ENCODE measurements around the gene PCBP3.

DNA sequence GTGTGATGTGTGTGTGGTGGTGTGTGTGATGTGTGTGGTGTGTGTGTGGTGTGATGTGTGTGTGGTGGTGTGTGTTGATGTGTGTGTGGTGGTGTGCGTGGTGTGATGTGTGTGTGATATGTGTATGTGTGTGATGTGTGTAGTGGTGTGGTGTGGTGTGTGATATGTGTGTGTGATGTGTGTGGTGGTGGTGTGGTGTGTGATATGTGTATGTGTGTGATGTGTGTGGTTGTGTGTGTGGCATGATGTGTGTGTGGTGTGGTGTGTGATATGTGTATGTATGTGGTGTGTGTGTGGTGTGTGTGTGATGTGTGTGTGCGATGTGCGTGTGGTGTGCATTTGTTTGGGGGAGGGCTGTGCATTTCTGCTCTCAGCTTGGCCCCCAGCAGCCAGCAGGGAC lies 7.1 kb upstream of the PCBP3 start:
- TF ChIP-seq, protein P1, sequence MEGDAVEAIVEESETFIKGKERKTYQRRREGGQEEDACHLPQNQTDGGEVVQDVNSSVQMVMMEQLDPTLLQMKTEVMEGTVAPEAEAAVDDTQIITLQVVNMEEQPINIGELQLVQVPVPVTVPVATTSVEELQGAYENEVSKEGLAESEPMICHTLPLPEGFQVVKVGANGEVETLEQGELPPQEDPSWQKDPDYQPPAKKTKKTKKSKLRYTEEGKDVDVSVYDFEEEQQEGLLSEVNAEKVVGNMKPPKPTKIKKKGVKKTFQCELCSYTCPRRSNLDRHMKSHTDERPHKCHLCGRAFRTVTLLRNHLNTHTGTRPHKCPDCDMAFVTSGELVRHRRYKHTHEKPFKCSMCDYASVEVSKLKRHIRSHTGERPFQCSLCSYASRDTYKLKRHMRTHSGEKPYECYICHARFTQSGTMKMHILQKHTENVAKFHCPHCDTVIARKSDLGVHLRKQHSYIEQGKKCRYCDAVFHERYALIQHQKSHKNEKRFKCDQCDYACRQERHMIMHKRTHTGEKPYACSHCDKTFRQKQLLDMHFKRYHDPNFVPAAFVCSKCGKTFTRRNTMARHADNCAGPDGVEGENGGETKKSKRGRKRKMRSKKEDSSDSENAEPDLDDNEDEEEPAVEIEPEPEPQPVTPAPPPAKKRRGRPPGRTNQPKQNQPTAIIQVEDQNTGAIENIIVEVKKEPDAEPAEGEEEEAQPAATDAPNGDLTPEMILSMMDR (IDR thresholded peaks at IDR 0.05; ENCODE audit: low read depth, low read length, missing input control) = no peak
- TF ChIP-seq, protein P2, sequence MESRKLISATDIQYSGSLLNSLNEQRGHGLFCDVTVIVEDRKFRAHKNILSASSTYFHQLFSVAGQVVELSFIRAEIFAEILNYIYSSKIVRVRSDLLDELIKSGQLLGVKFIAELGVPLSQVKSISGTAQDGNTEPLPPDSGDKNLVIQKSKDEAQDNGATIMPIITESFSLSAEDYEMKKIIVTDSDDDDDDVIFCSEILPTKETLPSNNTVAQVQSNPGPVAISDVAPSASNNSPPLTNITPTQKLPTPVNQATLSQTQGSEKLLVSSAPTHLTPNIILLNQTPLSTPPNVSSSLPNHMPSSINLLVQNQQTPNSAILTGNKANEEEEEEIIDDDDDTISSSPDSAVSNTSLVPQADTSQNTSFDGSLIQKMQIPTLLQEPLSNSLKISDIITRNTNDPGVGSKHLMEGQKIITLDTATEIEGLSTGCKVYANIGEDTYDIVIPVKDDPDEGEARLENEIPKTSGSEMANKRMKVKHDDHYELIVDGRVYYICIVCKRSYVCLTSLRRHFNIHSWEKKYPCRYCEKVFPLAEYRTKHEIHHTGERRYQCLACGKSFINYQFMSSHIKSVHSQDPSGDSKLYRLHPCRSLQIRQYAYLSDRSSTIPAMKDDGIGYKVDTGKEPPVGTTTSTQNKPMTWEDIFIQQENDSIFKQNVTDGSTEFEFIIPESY (IDR thresholded peaks at IDR 0.05) = no peak
- no peak for TF ChIP-seq TAF1 (conservative IDR thresholded peaks at IDR 0.05)
- TF ChIP-seq RAD21 (IDR thresholded peaks at IDR 0.05) = no peak
- TF ChIP-seq, protein P3, sequence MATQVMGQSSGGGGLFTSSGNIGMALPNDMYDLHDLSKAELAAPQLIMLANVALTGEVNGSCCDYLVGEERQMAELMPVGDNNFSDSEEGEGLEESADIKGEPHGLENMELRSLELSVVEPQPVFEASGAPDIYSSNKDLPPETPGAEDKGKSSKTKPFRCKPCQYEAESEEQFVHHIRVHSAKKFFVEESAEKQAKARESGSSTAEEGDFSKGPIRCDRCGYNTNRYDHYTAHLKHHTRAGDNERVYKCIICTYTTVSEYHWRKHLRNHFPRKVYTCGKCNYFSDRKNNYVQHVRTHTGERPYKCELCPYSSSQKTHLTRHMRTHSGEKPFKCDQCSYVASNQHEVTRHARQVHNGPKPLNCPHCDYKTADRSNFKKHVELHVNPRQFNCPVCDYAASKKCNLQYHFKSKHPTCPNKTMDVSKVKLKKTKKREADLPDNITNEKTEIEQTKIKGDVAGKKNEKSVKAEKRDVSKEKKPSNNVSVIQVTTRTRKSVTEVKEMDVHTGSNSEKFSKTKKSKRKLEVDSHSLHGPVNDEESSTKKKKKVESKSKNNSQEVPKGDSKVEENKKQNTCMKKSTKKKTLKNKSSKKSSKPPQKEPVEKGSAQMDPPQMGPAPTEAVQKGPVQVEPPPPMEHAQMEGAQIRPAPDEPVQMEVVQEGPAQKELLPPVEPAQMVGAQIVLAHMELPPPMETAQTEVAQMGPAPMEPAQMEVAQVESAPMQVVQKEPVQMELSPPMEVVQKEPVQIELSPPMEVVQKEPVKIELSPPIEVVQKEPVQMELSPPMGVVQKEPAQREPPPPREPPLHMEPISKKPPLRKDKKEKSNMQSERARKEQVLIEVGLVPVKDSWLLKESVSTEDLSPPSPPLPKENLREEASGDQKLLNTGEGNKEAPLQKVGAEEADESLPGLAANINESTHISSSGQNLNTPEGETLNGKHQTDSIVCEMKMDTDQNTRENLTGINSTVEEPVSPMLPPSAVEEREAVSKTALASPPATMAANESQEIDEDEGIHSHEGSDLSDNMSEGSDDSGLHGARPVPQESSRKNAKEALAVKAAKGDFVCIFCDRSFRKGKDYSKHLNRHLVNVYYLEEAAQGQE (IDR thresholded peaks at IDR 0.05) = no peak
- no peak for TF ChIP-seq YY1 (IDR thresholded peaks at IDR 0.05)
